Measurements from ENCODE around the gene STK39.

STK39 gene

GRCh38 chr2:168181825-168182224 lies 65.6 kb downstream of the STK39 start:
- DNase-seq: no peak

- no peak for DNase-seq
Observed at GRCh38 chr2:168180914-168181313, 66.5 kb downstream of the STK39 start.

GRCh38 chr2:168180483-168180882 lies 66.9 kb downstream of the STK39 start:
- no peak for DNase-seq

- no peak for DNase-seq
Observed at GRCh38 chr2:168179592-168179991, 67.8 kb downstream of the STK39 start.

- DNase-seq: no peak
Observed at GRCh38 chr2:168178520-168179324, 68.7 kb downstream of the STK39 start.

- DNase-seq: no peak
Observed at GRCh38 chr2:168176402-168176801, 71.0 kb downstream of the STK39 start.

- no peak for DNase-seq
Observed at GRCh38 chr2:168175469-168175868, 71.9 kb downstream of the STK39 start.

- no peak for DNase-seq
Observed at GRCh38 chr2:168174756-168175155, 72.6 kb downstream of the STK39 start.

GRCh38 chr2:168172071-168172470 lies 75.3 kb downstream of the STK39 start:
- no peak for DNase-seq

GRCh38 chr2:168171059-168171762 lies 76.2 kb downstream of the STK39 start:
- no peak for DNase-seq

GRCh38 chr2:168169097-168169745 lies 78.2 kb downstream of the STK39 start:
- no peak for DNase-seq

- no peak for DNase-seq
Observed at GRCh38 chr2:168167511-168168263, 79.7 kb downstream of the STK39 start.

GRCh38 chr2:168166902-168167510 lies 80.4 kb downstream of the STK39 start:
- DNase-seq: no peak

GRCh38 chr2:168165985-168166901 lies 81.2 kb downstream of the STK39 start:
- DNase-seq: no peak

- no peak for DNase-seq
Observed at GRCh38 chr2:168165397-168165796, 82.0 kb downstream of the STK39 start.

GRCh38 chr2:168160897-168161296 lies 86.5 kb downstream of the STK39 start:
- DNase-seq: no peak

GRCh38 chr2:168159754-168160585 lies 87.4 kb downstream of the STK39 start:
- DNase-seq: no peak

- no peak for DNase-seq
Observed at GRCh38 chr2:168158586-168158985, 88.8 kb downstream of the STK39 start.

- DNase-seq: no peak
Observed at GRCh38 chr2:168157926-168158325, 89.5 kb downstream of the STK39 start.

- DNase-seq: no peak
Observed at GRCh38 chr2:168157070-168157469, 90.3 kb downstream of the STK39 start.
